Lower lobe of right lung (tissue), 2 donors: ENCODE data around the gene DEPDC4. TPM values are rescaled to one million over a fixed set of nuclear protein-coding genes. Genes with fewer than 3 reads are reported as not detected.

Experiments
- ATAC-seq, 2 donors: fragments of 200-7000 bp; cut with Tn5 transposase; one replicate each; pipeline ENCODE4 v1.9.1; 2020 to 2022; ENCODE audit warnings: mild to moderate bottlenecking in 2 of 2, moderate library complexity in 2 of 2
- DNase-seq: peaks from one replicate; pipeline ENCODE4 v3.0.0-alpha.2; 2020
- H3K27ac ChIP-seq: fragments of 200-600 bp; one replicate; pipeline ENCODE4 v1.8.0; 2022
- H3K27me3 ChIP-seq: fragments of 200-600 bp; one replicate; pipeline ENCODE4 v1.8.0; 2022; ENCODE audit warnings: low read depth
- H3K36me3 ChIP-seq: fragments of 200-600 bp; one replicate; pipeline ENCODE4 v1.8.0; 2022; ENCODE audit warnings: mild to moderate bottlenecking
- H3K4me1 ChIP-seq: fragments of 200-600 bp; one replicate; pipeline ENCODE4 v1.8.0; 2022
- H3K4me3 ChIP-seq: fragments of 200-600 bp; one replicate; pipeline ENCODE4 v1.8.0; 2022; ENCODE audit warnings: mild to moderate bottlenecking
- H3K9me3 ChIP-seq: fragments of 200-600 bp; one replicate; pipeline ENCODE4 v1.8.0; 2022
- CTCF ChIP-seq: fragments of 200-600 bp; IDR thresholded peaks from one replicate; pipeline ENCODE4 v1.8.0; 2022; ENCODE audit warnings: antibody characterized with exemption, mild to moderate bottlenecking
- intact Hi-C: fragments of 100-400 bp; cut with DNase I; formaldehyde crosslinking; loops from one replicate; pipeline ENCODE4 v1.11.0; 2022
- total RNA-seq: library from RNA; stranded (reverse); fragmentation: NEBNext Ultra II Directional; extraction: Animal tissue kit (Norgen Biotek cat#: 25700); gene quantifications from one replicate; pipeline ENCODE4 v1.2.1, GENCODE V29; 2021
- donor health status: DM: no; HTN: yes; CAD: no; lungs with severe emphysema.

Gene DEPDC4
- total RNA-seq, 1 donor from 2014 or later = 2.0 TPM

- peaks cover 75% of the 10 kb centered on the region for H3K36me3 ChIP-seq
- intact Hi-C loops = no loop called here
- DNase-seq = no peak
Measured at GRCh38 chr12:100216337-100216736, 50.5 kb downstream of the DEPDC4 start.

GRCh38 chr12:100215209-100215608, 51.7 kb downstream of the DEPDC4 start:
- no peaks in the 10 kb centered on the region for H3K4me1 ChIP-seq
- H3K27me3 ChIP-seq = no peaks in the 10 kb centered on the region
- intact Hi-C loops = no loop called here
- H3K36me3 ChIP-seq = peaks cover 75% of the 10 kb centered on the region
- DNase-seq (no peak), ATAC-seq (peak in 1 of 2 donors; percentile 46)
- TF ChIP-seq CTCF = no peak
- no peaks in the 10 kb centered on the region for H3K9me3 ChIP-seq
- H3K27ac ChIP-seq = no peak overlapping the region
- H3K4me3 ChIP-seq = no peak overlapping the region

More at GRCh38 chr12:100216337-100216736, 50.5 kb downstream of the DEPDC4 start:
- H3K4me1 ChIP-seq = no peaks in the 10 kb centered on the region
- H3K9me3 ChIP-seq = no peaks in the 10 kb centered on the region
- no peak overlapping the region for H3K27ac ChIP-seq
- TF ChIP-seq CTCF = no peak
- no peaks in the 10 kb centered on the region for H3K27me3 ChIP-seq
- no peak overlapping the region for H3K4me3 ChIP-seq
- ATAC-seq = no peak

- DNase-seq (no peak), ATAC-seq (no peak)
- Histone ChIP-seq H3K36me3 (peaks cover 75% of the 10 kb centered on the region), H3K4me1 (no peaks in the 10 kb centered on the region), H3K27me3 (no peaks in the 10 kb centered on the region), H3K27ac (no peak overlapping the region), H3K4me3 (no peak overlapping the region), H3K9me3 (no peaks in the 10 kb centered on the region)
- TF ChIP-seq CTCF = no peak
- intact Hi-C loops = no loop called here
Measured at GRCh38 chr12:100214518-100214917, 52.4 kb downstream of the DEPDC4 start.

- Histone ChIP-seq H3K4me3 (no peak overlapping the region), H3K27me3 (no peaks in the 10 kb centered on the region), H3K27ac (no peak overlapping the region), H3K36me3 (peaks cover 75% of the 10 kb centered on the region), H3K9me3 (no peaks in the 10 kb centered on the region), H3K4me1 (no peaks in the 10 kb centered on the region)
- intact Hi-C loops = no loop called here
- DNase-seq (no peak), ATAC-seq (no peak)
- TF ChIP-seq CTCF = no peak
Measured at GRCh38 chr12:100213016-100213891, 53.6 kb downstream of the DEPDC4 start.

- no peak for TF ChIP-seq CTCF
- Histone ChIP-seq H3K36me3 (peaks cover 82% of the 10 kb centered on the region), H3K9me3 (no peaks in the 10 kb centered on the region), H3K4me1 (no peaks in the 10 kb centered on the region), H3K27me3 (no peaks in the 10 kb centered on the region), H3K4me3 (no peak overlapping the region), H3K27ac (no peak overlapping the region)
- intact Hi-C loops = no loop called here
- DNase-seq (no peak), ATAC-seq (no peak)
Measured at GRCh38 chr12:100211698-100212097, 55.2 kb downstream of the DEPDC4 start.
